HG02571 (cell line): ENCODE results near the gene PITPNM1.
"Not testable (repeated sequence)": the region's sequence is repeated elsewhere in the genome, so short reads cannot be mapped to it uniquely, and the experiment has no call there.

ENCODE experiments used
- ATAC-seq: cut with Tn5 transposase; IDR thresholded peaks from one replicate; pipeline ENCODE4 v1.9.1; 2021; ENCODE audit warnings: mild to moderate bottlenecking, moderate library complexity; ENCODE audit not compliant: unreplicated experiment

Gene PITPNM1

GRCh38 chr11:67504950-67505581 is at the start of gene PITPNM1:
Gene PITPNM1 (minus strand): TSS chr11:67505363. CDS start chr11:67504180, 1,183 bp downstream.
- ATAC-seq = no peak

GRCh38 chr11:67551697-67552096 is 46.5 kb upstream of the PITPNM1 start:
- not testable (repeated sequence) for ATAC-seq

- ATAC-seq = no peak
Observed at GRCh38 chr11:67551127-67551526, 46.0 kb upstream of the PITPNM1 start.

GRCh38 chr11:67548555-67549110 is 43.5 kb upstream of the PITPNM1 start:
- ATAC-seq = no peak

GRCh38 chr11:67548112-67548511 is 42.9 kb upstream of the PITPNM1 start:
- not testable (repeated sequence) for ATAC-seq

GRCh38 chr11:67545280-67545679 is 40.1 kb upstream of the PITPNM1 start:
- no peak for ATAC-seq

GRCh38 chr11:67544616-67545242 is 39.6 kb upstream of the PITPNM1 start:
- no peak for ATAC-seq

- ATAC-seq = no peak
Observed at GRCh38 chr11:67543585-67543984, 38.4 kb upstream of the PITPNM1 start.

- no peak for ATAC-seq
Observed at GRCh38 chr11:67542971-67543370, 37.8 kb upstream of the PITPNM1 start.

GRCh38 chr11:67542169-67542568 is 37.0 kb upstream of the PITPNM1 start:
- ATAC-seq = no peak

GRCh38 chr11:67541198-67541597 is 36.0 kb upstream of the PITPNM1 start:
- ATAC-seq = no peak

GRCh38 chr11:67539550-67539949 is 34.4 kb upstream of the PITPNM1 start:
- ATAC-seq = no peak

GRCh38 chr11:67538823-67539505 is 33.8 kb upstream of the PITPNM1 start:
- no peak for ATAC-seq

GRCh38 chr11:67538306-67538705 is 33.1 kb upstream of the PITPNM1 start:
- ATAC-seq = no peak

- ATAC-seq = no peak
Observed at GRCh38 chr11:67535561-67535960, 30.4 kb upstream of the PITPNM1 start.

- no peak for ATAC-seq
Observed at GRCh38 chr11:67534070-67534679, 29.0 kb upstream of the PITPNM1 start.

GRCh38 chr11:67532889-67533288 is 27.7 kb upstream of the PITPNM1 start:
- no peak for ATAC-seq

GRCh38 chr11:67530282-67530592 is 25.1 kb upstream of the PITPNM1 start:
- no peak for ATAC-seq

GRCh38 chr11:67528376-67528775 is 23.2 kb upstream of the PITPNM1 start:
- no peak for ATAC-seq

- no peak for ATAC-seq
Observed at GRCh38 chr11:67525275-67525976, 20.3 kb upstream of the PITPNM1 start.

GRCh38 chr11:67524480-67524808 is 19.3 kb upstream of the PITPNM1 start:
- no peak for ATAC-seq
